PC-9 (cell line): ENCODE measurements around the gene ELAPOR2. TPM values are rescaled to one million over a fixed set of nuclear protein-coding genes. Genes with fewer than 3 reads are reported as not detected.

Experiments
- BruUV-seq: library from RNA; stranded (reverse); fragments of 400-500 nt; replicated peaks from 2 replicates; lab custom pipeline; 2021; lab: Mats Ljungman, UMichigan
- CTCF ChIA-PET: fragments of 300-600 bp; sonication (Branson Sonifier 250); formaldehyde crosslinking; loops from one replicate; lab custom pipeline; 2022; ENCODE audit warnings: antibody characterized with exemption; lab: Charles Lee
- POLR2A ChIA-PET: fragments of 300-600 bp; sonication (Branson Sonifier 250); formaldehyde crosslinking; loops from one replicate; lab custom pipeline; 2022; ENCODE audit warnings: antibody characterized with exemption; ENCODE audit not compliant: unreplicated experiment; lab: Charles Lee
- DNase-seq, 2 experiments: peaks; one replicate each; pipeline versions ENCODE4 v3.0.0 to v3.0.0-alpha.2; 2015 to 2022; ENCODE audit warnings: mixed read lengths in 1 of 2
- H2AFZ ChIP-seq: fragments of 200-600 bp; sonication (generic); 2 replicates; pipeline ENCODE4 v1.8.1; 2017; ENCODE audit warnings: antibody characterized with exemption
- H3F3A ChIP-seq: fragments of 200-600 bp; sonication (generic); 2 replicates; pipeline ENCODE4 v1.8.1; 2017; ENCODE audit warnings: antibody characterized with exemption, mild to moderate bottlenecking, low read depth; ENCODE audit not compliant: insufficient read depth
- H3K27ac ChIP-seq: fragments of 200-600 bp; sonication (generic); 2 replicates; pipeline ENCODE4 v1.6.1; 2016; ENCODE audit warnings: mixed run types
- H3K27me3 ChIP-seq: fragments of 200-600 bp; sonication (generic); 2 replicates; pipeline ENCODE4 v1.6.1; 2016; ENCODE audit warnings: low read depth, mixed run types; ENCODE audit not compliant: insufficient read depth
- H3K36me3 ChIP-seq: fragments of 200-600 bp; sonication (generic); 2 replicates; pipeline ENCODE4 v1.6.1; 2016; ENCODE audit warnings: low read depth, mixed run types
- H3K4me1 ChIP-seq: fragments of 200-600 bp; sonication (generic); replicated peaks from 2 replicates; pipeline ENCODE4 v1.6.1; 2016; ENCODE audit warnings: mixed run types; ENCODE audit not compliant: insufficient read depth
- H3K4me2 ChIP-seq: fragments of 200-600 bp; sonication (generic); 2 replicates; pipeline ENCODE4 v1.6.1; 2017; ENCODE audit warnings: mixed run types
- H3K4me3 ChIP-seq: fragments of 200-600 bp; sonication (generic); 2 replicates; pipeline ENCODE4 v1.6.1; 2016; ENCODE audit warnings: mixed run types
- H3K79me2 ChIP-seq: fragments of 200-600 bp; sonication (generic); 2 replicates; pipeline ENCODE4 v1.6.1; 2017; ENCODE audit warnings: low read depth, mixed run types
- H3K9me2 ChIP-seq: fragments of 200-600 bp; sonication (generic); 2 replicates; pipeline ENCODE4 v1.8.1; 2017; ENCODE audit warnings: mild to moderate bottlenecking; ENCODE audit not compliant: insufficient read depth
- H3K9me3 ChIP-seq: fragments of 200-600 bp; sonication (generic); 2 replicates; pipeline ENCODE4 v1.8.1; 2016; ENCODE audit warnings: low read depth; ENCODE audit not compliant: insufficient read depth
- H4K20me1 ChIP-seq: fragments of 200-600 bp; sonication (generic); 2 replicates; pipeline ENCODE4 v1.8.1; 2017; ENCODE audit not compliant: insufficient read depth
- CTCF ChIP-seq: fragments of 200-600 bp; sonication (generic); conservative IDR thresholded peaks from 2 replicates; pipeline ENCODE4 v1.6.1; 2017; ENCODE audit warnings: mixed run types, antibody characterized with exemption, mild to moderate bottlenecking, moderate library complexity
- EZH2 ChIP-seq: fragments of 200-600 bp; sonication (generic); IDR thresholded peaks from 2 replicates; pipeline ENCODE4 v1.8.0; 2017; ENCODE audit warnings: antibody characterized with exemption, low read depth
- intact Hi-C: fragments of 100-400 bp; cut with micrococcal nuclease; formaldehyde crosslinking; loops from one replicate; pipeline ENCODE4 v1.10.0; 2022; ENCODE audit not compliant: unreplicated experiment
- total RNA-seq: library from RNA; stranded (reverse); gene quantifications from 2 replicates; pipeline ENCODE4 v1.2.3, GENCODE V29; 2021

Gene ELAPOR2
- total RNA-seq, 1 experiment from 2014 or later = 11.0 TPM

GRCh38 chr7:87021285-87021684, 38.2 kb downstream of the ELAPOR2 start:
- H2AFZ ChIP-seq = no peak overlapping the region
- no peaks in the 10 kb centered on the region for H3K36me3 ChIP-seq
- peaks cover 5% of the 10 kb centered on the region; the same call in 1 of the 2 replicates for H3K9me3 ChIP-seq
- CTCF ChIA-PET = no interaction called here
- H3K27me3 ChIP-seq = no peaks in the 10 kb centered on the region
- H3K79me2 ChIP-seq = no peaks in the 10 kb centered on the region
- no peaks in the 10 kb centered on the region for H4K20me1 ChIP-seq
- TF ChIP-seq CTCF = no peak
- TF ChIP-seq EZH2 = no peak
- H3K9me2 ChIP-seq = no peaks in the 10 kb centered on the region
- POLR2A ChIA-PET = no interaction called here
- no peak for DNase-seq
- intact Hi-C loops = no loop called here
- no peak overlapping the region for H3K4me2 ChIP-seq
- no peaks in the 10 kb centered on the region for H3F3A ChIP-seq
- no peak overlapping the region for H3K4me3 ChIP-seq
- H3K27ac ChIP-seq = no peak overlapping the region
- H3K4me1 ChIP-seq = peaks cover 6% of the 10 kb centered on the region; the same call in 1 of the 2 replicates
- no TSS peak for BruUV-seq

- Histone ChIP-seq H3K9me2 (no peaks in the 10 kb centered on the region; the same call in 1 of the 2 replicates), H3F3A (no peaks in the 10 kb centered on the region), H3K4me3 (no peak overlapping the region), H3K27ac (no peak overlapping the region), H3K36me3 (no peaks in the 10 kb centered on the region), H3K4me2 (peak overlapping the region; percentile 51; the same call in 1 of the 2 replicates), H3K4me1 (peaks cover 7% of the 10 kb centered on the region; the same call in 1 of the 2 replicates), H2AFZ (no peak overlapping the region), H4K20me1 (no peaks in the 10 kb centered on the region), H3K9me3 (peaks cover 5% of the 10 kb centered on the region; the same call in 1 of the 2 replicates), H3K27me3 (no peaks in the 10 kb centered on the region), H3K79me2 (no peaks in the 10 kb centered on the region; the same call in 1 of the 2 replicates)
- ChIA-PET CTCF (no interaction called here), POLR2A (no interaction called here)
- intact Hi-C loops = no loop called here
- no peak for TF ChIP-seq EZH2
- no peak for TF ChIP-seq CTCF
- no TSS peak for BruUV-seq
- DNase-seq = no peak
Observed at GRCh38 chr7:87016606-87017005, 42.8 kb downstream of the ELAPOR2 start.

GRCh38 chr7:87013840-87014190, 45.6 kb downstream of the ELAPOR2 start:
- Histone ChIP-seq H3K4me1 (peaks cover 7% of the 10 kb centered on the region; the same call in 1 of the 2 replicates), H3K27me3 (no peaks in the 10 kb centered on the region), H3K79me2 (no peaks in the 10 kb centered on the region; the same call in 1 of the 2 replicates), H3F3A (no peaks in the 10 kb centered on the region), H3K4me3 (no peak overlapping the region), H3K36me3 (no peaks in the 10 kb centered on the region), H3K27ac (no peak overlapping the region), H3K9me3 (peaks cover 5% of the 10 kb centered on the region; the same call in 1 of the 2 replicates), H4K20me1 (no peaks in the 10 kb centered on the region), H2AFZ (no peak overlapping the region), H3K9me2 (no peaks in the 10 kb centered on the region; the same call in 1 of the 2 replicates), H3K4me2 (no peak overlapping the region)
- no peak for DNase-seq
- TF ChIP-seq EZH2 (no peak), CTCF (no peak)
- ChIA-PET CTCF (no interaction called here), POLR2A (interaction anchor here (0.5 kb wide), 1 partner anchor 78 kb away, joined by 3 read pairs; no protein-coding TSS in a partner anchor)
- BruUV-seq = no TSS peak
- intact Hi-C loops = no loop called here
